Measurements from ENCODE around the gene LILRB4. TPM values are rescaled to one million over a fixed set of nuclear protein-coding genes. Genes with fewer than 3 reads are reported as not detected.

LILRB4 gene
- total and polyA plus RNA-seq, 4 donors: 1.9 to 5.0 (median 3.4) TPM

- no peaks in the 10 kb centered on the region for H3K27me3 ChIP-seq (ENCODE audit: control insufficient read depth in 4 of 4, insufficient read depth in 4 of 4, low read length in 3 of 4)
- no peak overlapping the region for H3K27ac ChIP-seq (ENCODE audit: low read depth in 1 of 2, low read length in 2 of 2)
- TF ChIP-seq SP1 (IDR thresholded peaks at IDR 0.05) (no peak), TAF1 (conservative IDR thresholded peaks at IDR 0.05) (no peak)
- no peaks in the 10 kb centered on the region for H3K9me3 ChIP-seq (ENCODE audit: control insufficient read depth in 4 of 4, low read length in 3 of 4)
- no peak overlapping the region for H3K9ac ChIP-seq (ENCODE audit: low read depth in 1 of 2, low read length in 2 of 2)
- no peak overlapping the region for H3K4me3 ChIP-seq (ENCODE audit: low read depth in 1 of 3, low read length in 3 of 3)
- no peak for DNase-seq (ENCODE audit: low spot score)
- H3K36me3 ChIP-seq (ENCODE audit: control insufficient read depth in 4 of 4, insufficient read depth in 3 of 4, low read depth in 1 of 4, low read length in 3 of 4): no peaks in the 10 kb centered on the region
- no peaks in the 10 kb centered on the region for H3K4me1 ChIP-seq (ENCODE audit: control insufficient read depth in 4 of 4, insufficient read depth in 4 of 4, low read length in 3 of 4)
- WGBS: 51% methylated on average over 5 of the region's 5 CpGs
Measured at GRCh38 chr19:54616821-54617560, 45.8 kb upstream of the LILRB4 start.

GRCh38 chr19:54620464-54620863, 42.3 kb upstream of the LILRB4 start:
- Histone ChIP-seq H3K9me3 (ENCODE audit: control insufficient read depth in 4 of 4, low read length in 3 of 4) (no peaks in the 10 kb centered on the region), H3K4me1 (ENCODE audit: control insufficient read depth in 4 of 4, insufficient read depth in 4 of 4, low read length in 3 of 4) (no peaks in the 10 kb centered on the region), H3K9ac (ENCODE audit: low read depth in 1 of 2, low read length in 2 of 2) (no peak overlapping the region), H3K36me3 (ENCODE audit: control insufficient read depth in 4 of 4, insufficient read depth in 3 of 4, low read depth in 1 of 4, low read length in 3 of 4) (no peaks in the 10 kb centered on the region), H3K27ac (ENCODE audit: low read depth in 1 of 2, low read length in 2 of 2) (no peak overlapping the region), H3K4me3 (ENCODE audit: low read depth in 1 of 3, low read length in 3 of 3) (no peak overlapping the region), H3K27me3 (ENCODE audit: control insufficient read depth in 4 of 4, insufficient read depth in 4 of 4, low read length in 3 of 4) (no peaks in the 10 kb centered on the region)
- 55% methylated on average over 4 of the region's 4 CpGs for WGBS
- DNase-seq (ENCODE audit: low spot score): no peak
- TF ChIP-seq ATF3 (IDR thresholded peaks at IDR 0.05) (no peak), HNF4G (IDR thresholded peaks at IDR 0.05) (no peak), REST (IDR thresholded peaks at IDR 0.05) (no peak), EGR1 (IDR thresholded peaks at IDR 0.05; ENCODE audit: low read depth in 2 of 2) (no peak), RAD21 (IDR thresholded peaks at IDR 0.05) (no peak)
- TF ChIP-seq, protein P1, sequence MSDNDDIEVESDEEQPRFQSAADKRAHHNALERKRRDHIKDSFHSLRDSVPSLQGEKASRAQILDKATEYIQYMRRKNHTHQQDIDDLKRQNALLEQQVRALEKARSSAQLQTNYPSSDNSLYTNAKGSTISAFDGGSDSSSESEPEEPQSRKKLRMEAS (IDR thresholded peaks at IDR 0.05): no peak

DNA sequence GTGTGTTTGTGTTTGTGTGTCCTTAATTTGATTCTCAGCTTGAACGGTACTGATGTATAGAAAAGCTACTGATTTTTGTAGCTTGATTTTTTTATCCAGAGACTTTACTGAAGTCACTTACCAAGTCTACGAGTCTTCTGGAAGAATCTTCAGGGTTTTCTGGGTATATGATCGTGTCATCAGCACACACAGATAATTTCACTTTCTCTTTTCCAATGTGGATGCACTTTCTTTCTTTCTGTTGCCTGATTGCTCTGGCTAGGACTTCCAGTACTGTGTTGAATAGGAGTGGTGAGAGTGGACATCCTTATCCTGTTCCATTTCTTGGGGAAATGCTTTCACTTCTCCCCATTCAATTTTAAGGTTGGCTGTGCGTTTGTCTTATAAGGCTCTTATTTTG, 40.4 kb upstream of the LILRB4 start:
- H3K27me3 ChIP-seq (ENCODE audit: control insufficient read depth in 4 of 4, insufficient read depth in 4 of 4, low read length in 3 of 4): no peaks in the 10 kb centered on the region
- WGBS: 52% methylated on average over 4 of the region's 4 CpGs
- peaks cover 0 to 4% (median 1%) of the 10 kb centered on the region in 4 donors for H3K9me3 ChIP-seq (ENCODE audit: control insufficient read depth in 4 of 4, low read length in 3 of 4)
- TF ChIP-seq EGR1 (IDR thresholded peaks at IDR 0.05; ENCODE audit: low read depth in 2 of 2): no peak
- TF ChIP-seq HNF4G (IDR thresholded peaks at IDR 0.05): no peak
- TF ChIP-seq RXRA (IDR thresholded peaks at IDR 0.05): no peak
- no peak for TF ChIP-seq JUND (IDR thresholded peaks at IDR 0.05)
- no peak for TF ChIP-seq ZBTB33 (IDR thresholded peaks at IDR 0.05)
- TF ChIP-seq REST (IDR thresholded peaks at IDR 0.05): no peak
- TF ChIP-seq GABPA (IDR thresholded peaks at IDR 0.05 in 1 of 2, conservative IDR thresholded peaks at IDR 0.05 in 1 of 2): no peak
- TF ChIP-seq SP1 (IDR thresholded peaks at IDR 0.05): no peak
- no peak for TF ChIP-seq FOXA1 (IDR thresholded peaks at IDR 0.05)
- TF ChIP-seq, protein P1 (IDR thresholded peaks at IDR 0.05): no peak
- H3K9ac ChIP-seq (ENCODE audit: low read depth in 1 of 2, low read length in 2 of 2): no peak overlapping the region
- H3K27ac ChIP-seq (ENCODE audit: low read depth in 1 of 2, low read length in 2 of 2): no peak overlapping the region
- no peak for DNase-seq (ENCODE audit: low spot score)
- H3K4me1 ChIP-seq (ENCODE audit: control insufficient read depth in 4 of 4, insufficient read depth in 4 of 4, low read length in 3 of 4): no peaks in the 10 kb centered on the region
- no peaks in the 10 kb centered on the region for H3K36me3 ChIP-seq (ENCODE audit: control insufficient read depth in 4 of 4, insufficient read depth in 3 of 4, low read depth in 1 of 4, low read length in 3 of 4)
- no peak overlapping the region for H3K4me3 ChIP-seq (ENCODE audit: low read depth in 1 of 3, low read length in 3 of 3)
